Neural progenitor cell (in vitro differentiated cells): ENCODE results near the gene IL17C.

Experiments
- CTCF ChIP-seq: fragments of 200-600 bp; sonication (generic); IDR thresholded peaks from 2 replicates; pipeline ENCODE4 v1.5.1; 2017; ENCODE audit warnings: antibody characterized with exemption, mild to moderate bottlenecking
- EZH2 ChIP-seq: fragments of 200-600 bp; sonication (generic); IDR thresholded peaks from 2 replicates; pipeline ENCODE4 v1.6.1; 2017; ENCODE audit warnings: antibody characterized with exemption, mild to moderate bottlenecking, moderate library complexity
- EZH2phosphoT487 ChIP-seq: fragments of 200-600 bp; sonication (generic); IDR thresholded peaks from 2 replicates; pipeline ENCODE4 v1.6.1; 2017; ENCODE audit warnings: antibody characterized with exemption

GRCh38 chr16:88640498-88641247 is 2.3 kb downstream of the IL17C start:
- TF ChIP-seq CTCF (no peak), EZH2phosphoT487 (no peak), EZH2 (no peak)
